ENCODE results near the gene METTL26.

METTL26 gene

DNA sequence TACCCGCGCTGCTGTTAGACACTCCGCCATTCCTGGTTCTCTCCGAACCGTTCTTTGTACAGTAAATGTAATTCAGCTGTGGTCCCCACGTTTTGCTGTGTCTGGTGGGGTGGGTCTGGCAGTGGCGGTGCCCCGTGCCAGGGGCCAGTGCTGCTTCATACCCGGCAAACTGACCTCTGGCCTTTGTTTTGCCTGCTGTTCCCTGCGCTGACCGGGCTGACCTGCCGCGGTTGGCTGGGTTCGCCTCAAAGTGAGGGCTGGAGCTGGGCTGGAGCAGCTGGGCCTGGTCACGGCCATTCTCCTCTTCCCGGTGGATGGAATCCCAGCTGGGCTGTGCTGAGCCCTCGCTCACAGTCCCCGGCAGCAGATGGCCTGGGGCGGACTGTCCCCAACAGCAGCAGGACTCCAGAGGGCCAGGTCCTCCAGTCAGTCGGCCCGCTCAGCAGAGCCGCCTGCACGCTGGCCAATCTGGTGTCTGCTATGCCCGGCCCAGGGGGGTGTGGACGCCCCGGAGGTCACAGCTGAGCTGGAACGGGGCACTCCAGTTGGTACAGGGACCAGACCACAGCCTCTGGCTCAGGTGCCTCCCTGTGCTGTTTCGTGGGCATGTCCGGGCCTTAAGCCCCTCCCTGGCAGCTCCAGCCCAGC, 6.8 kb downstream of the METTL26 start:
- in situ Hi-C loops (cut with HindIII; ENCODE audit: low sequenced_read_pairs): loop anchor here (25.0 kb wide), 1 partner anchor 92 kb away; the partner anchor contains the start of gene CAPN15

DNA sequence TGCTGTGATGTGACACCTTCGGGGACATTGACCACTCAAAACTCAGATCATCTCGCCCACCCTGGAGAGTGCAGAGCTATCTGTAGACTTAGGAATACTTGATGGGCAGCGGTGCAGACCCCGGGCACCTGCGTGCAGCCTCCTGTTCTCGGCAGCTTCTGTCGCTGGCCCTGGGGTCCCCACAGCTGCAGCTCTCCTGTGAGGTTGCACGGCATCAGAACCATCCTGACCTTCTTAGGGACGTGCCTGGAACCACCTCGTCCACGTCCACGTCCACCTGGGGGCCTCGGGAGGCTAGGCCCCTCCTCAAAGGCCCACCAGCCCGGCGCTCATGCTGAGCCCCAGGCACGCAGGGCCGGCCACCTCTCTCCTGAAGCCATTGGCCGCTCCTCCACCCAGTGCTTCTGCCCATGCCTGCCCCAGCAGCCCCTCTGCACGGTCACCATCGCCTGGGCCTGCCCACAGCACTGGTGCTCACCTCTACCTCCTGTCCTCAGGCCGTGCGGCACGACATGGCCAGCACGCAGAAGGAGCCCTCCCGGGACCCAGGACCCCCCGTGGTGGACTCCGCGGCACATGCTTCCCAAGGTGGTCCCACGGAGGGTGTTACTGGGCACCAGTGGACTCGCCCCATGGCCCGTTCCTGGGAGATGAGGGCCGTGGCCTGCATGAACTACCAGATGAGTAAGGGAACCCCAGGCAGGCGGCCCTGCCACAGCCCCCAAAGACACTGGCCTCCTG, 7.6 kb downstream of the METTL26 start:
- in situ Hi-C loops (cut with HindIII; ENCODE audit: low sequenced_read_pairs): loop anchor here (25.0 kb wide), 1 partner anchor 91 kb away; the partner anchor contains the start of gene CAPN15

DNA sequence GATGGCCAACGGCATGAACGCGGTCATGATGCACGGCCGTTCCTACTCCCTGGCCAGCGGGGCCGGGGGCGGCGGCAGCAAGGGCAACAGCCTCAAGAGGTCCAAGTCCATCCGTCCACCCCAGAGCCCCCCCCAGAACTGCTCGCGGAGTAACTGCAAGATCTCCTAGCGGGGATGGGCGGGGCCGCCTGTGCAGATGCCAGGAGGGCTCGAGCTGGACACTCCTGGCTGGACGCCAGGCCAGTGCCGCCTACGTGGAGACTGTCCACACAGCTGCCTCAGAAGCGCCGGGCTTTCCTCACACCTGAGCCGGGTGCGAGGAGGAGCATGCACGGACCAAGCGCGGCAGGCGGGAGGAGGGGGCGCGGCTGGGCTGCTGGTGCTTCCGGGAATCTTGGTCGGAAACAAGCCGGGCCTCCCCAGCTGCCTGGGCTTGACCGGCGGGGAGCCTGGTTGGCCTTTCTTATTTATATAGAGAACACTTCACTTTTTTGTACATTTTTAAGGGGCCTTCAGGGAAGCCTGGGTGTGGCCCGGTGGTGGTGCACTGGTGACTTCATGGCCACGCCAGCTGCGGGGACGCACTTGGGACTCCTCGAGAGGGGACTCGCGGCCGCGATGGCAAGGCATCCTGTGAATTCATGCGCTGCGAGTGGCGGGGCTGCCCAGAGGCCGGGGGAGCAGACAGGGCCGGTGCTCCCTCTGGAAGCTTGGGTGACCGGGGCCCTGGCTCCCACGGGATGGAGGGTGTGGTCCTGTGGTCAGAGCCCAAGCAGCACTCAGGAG, 8.5 kb downstream of the METTL26 start:
- in situ Hi-C loops (cut with HindIII; ENCODE audit: low sequenced_read_pairs): loop anchor here (25.0 kb wide), 1 partner anchor 90 kb away; the partner anchor contains the start of gene CAPN15

DNA sequence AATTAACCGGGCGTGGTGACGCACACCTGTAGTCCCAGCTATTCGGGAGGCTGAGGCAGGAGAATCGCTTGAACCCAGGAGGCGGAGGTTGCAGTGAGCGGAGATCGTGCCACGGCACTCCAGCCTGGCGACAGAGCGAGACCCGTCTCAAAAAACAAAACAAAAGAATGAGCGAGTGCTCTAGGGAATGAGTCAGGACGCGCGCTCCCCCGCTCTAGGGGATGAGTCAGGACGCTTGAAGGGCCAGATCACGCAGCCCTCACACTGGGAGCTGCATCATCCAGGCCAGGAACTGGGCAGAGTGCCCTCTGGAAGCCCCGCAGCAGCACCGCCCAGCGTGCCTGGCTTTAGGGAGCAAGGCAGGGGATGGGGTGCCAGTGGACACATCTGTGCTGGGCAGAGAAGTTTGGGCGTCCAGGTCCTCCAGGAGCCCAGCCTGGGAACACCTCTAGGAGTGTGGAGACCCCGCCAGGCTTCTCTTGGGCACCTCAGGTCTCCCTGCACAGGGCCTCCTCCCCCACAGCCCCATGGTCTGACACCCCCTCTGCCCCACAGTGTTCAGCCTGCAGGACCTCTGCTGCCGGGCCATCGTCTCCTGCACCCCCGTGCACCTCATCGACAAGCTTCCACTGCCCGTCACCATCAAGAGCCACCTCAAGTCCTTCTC, 9.2 kb downstream of the METTL26 start:
- in situ Hi-C loops (cut with HindIII; ENCODE audit: low sequenced_read_pairs): loop anchor here (25.0 kb wide), 1 partner anchor 90 kb away; the partner anchor contains the start of gene CAPN15

DNA sequence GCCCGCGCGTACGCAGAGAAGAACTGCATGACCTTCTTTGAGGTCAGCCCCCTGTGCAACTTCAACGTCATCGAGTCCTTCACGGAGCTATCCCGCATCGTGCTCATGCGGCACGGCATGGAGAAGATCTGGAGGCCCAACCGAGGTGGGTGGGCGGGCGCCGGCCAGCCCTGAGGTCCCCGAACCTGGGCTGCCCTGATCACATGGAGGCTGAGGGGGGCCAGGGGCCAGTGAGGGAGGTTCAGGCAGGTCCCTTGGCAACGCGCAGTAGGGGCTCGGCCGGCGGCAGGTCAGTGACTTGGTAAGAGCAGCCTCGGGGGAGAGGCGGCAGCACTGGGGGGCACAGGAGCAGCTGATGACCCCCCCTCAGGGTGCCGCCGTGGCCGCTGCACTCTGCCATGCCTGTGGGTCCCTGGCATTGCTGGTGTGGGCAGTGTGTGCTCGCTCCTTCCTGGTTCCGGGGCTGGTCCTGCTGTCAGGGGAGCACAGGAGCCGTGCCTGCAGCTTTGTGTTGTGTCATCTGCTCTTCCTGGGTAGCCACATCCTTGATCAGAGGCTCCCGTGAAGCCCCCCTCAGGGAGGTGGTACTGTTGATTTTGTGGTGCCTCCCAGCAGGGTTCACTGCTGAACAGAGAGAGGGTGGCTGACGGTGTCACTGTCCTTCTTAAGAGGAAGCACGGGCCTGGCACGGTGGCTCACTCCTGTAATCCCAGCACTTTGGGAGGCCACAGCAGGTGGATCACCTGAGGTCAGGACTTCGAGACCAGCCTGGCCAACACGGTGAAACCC, 9.9 kb downstream of the METTL26 start:
- in situ Hi-C loops (cut with HindIII; ENCODE audit: low sequenced_read_pairs): loop anchor here (25.0 kb wide), 1 partner anchor 89 kb away; the partner anchor contains the start of gene CAPN15

DNA sequence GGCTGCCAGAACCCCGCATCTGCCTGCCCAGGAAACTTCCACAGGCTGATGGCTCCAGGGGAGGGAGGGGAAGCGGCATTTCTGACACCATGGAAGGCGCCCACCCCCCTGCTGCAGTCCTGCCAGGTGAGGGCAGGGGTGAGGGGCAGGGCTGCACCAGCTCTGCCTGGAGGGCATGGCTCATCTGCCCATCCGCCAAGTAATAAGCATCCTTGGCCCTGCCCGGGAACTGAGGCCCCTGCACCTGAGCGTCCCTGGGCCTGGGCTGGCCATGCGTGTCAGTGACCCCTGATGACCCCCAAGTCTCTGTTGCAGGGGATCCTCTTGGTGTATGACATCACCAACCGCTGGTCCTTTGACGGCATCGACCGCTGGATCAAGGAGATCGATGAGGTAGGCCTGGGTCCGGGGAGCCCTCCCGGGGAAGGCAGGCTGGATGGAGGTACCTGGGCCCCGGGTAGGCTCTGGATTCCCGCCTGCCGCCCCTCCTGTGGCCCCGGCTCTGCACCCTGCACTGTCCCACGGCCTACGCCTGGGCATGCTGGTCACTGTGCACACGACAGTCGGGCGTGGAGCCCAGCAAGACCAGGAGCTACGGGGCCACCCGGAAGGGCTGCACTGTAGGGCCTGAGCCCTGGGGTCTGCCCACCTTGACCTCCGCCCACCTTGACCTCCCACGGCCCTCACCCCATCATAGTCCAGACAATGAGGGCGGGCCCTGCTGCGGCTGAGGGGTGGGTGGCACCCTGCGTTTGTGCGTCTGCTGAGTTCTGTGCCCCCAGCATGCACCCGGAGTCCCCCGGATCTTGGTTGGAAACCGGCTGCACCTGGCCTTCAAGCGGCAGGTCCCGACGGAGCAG, 10.8 kb downstream of the METTL26 start:
- in situ Hi-C loops (cut with HindIII; ENCODE audit: low sequenced_read_pairs): loop anchor here (25.0 kb wide), 1 partner anchor 88 kb away; the partner anchor contains the start of gene CAPN15

DNA sequence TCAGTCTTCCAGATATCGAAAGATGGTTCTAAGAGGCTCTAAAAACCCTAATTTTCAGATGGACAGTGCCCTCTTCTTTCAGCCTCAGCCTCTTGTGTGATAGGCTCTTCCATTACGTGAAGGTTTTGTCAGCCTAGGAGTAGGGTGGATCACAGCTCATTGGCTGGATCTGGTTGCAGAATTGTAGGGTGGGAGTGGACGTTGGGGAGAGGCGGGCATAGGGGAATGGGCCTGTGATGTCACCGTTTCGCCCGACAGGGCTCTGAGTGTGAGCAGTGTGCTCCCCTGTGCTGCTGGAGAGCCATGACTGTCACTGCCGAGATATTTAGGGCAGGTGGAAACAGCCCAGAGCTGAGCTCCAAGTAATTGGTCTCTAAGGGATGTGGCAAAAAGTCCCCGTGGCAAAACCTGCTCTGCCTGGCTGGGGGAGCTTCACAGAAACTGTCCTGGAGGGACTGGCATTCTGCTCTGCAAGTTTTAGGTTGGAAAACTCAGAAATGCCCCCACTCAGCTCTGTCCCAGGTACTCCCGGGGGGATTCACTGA, 11.5 kb downstream of the METTL26 start:
- in situ Hi-C loops (cut with HindIII; ENCODE audit: low sequenced_read_pairs): loop anchor here (25.0 kb wide), 1 partner anchor 87 kb away; the partner anchor contains the start of gene CAPN15

DNA sequence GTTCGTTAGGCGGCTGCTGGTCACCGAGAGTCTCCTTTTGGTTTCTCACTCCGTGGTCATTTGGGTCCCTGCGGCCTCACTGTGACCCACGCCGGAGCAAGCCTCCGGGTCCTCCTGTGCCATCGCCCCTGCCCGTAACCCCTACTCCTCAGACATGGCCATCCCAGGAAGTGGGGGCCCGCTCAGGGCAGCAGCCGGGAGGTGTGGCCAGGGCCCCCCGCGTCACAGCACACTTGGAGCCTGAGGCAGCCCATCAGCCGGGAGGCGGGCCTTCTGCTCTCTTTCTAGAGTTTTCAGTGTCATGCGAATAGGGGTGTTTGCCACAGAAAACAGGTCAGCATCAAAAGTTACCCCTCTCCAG, 13.2 kb downstream of the METTL26 start:
- in situ Hi-C loops (cut with HindIII; ENCODE audit: low sequenced_read_pairs): no loop called here

DNA sequence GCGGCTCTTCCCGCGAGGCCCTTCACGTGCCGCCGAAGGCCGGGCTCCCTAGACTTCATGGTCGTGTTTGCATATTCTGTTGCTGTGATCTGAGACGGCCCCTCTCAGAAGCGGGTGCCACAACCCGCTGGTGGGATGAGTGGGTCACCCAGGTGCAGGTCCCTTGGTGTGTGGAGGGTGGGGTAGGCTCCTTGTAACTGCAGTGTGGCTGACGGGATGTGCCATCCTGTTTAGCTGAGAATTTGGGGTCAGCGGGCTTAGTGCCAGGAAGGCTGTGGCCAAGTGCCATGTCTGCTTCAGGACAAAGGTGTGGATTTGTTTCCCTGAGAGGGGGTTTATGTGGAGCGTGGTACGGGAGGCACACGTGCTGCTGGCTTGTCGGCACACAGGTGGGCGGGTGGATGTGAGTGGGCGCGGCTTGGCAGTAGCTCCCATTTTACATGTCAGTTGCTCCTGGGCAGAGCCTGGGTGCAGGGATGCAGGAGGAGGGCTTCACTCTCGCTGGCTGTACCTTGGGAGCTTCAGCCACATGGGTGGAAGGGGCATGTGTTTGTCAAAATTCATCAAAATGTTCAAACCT, 14.5 kb downstream of the METTL26 start:
- in situ Hi-C loops (cut with HindIII; ENCODE audit: low sequenced_read_pairs): no loop called here

DNA sequence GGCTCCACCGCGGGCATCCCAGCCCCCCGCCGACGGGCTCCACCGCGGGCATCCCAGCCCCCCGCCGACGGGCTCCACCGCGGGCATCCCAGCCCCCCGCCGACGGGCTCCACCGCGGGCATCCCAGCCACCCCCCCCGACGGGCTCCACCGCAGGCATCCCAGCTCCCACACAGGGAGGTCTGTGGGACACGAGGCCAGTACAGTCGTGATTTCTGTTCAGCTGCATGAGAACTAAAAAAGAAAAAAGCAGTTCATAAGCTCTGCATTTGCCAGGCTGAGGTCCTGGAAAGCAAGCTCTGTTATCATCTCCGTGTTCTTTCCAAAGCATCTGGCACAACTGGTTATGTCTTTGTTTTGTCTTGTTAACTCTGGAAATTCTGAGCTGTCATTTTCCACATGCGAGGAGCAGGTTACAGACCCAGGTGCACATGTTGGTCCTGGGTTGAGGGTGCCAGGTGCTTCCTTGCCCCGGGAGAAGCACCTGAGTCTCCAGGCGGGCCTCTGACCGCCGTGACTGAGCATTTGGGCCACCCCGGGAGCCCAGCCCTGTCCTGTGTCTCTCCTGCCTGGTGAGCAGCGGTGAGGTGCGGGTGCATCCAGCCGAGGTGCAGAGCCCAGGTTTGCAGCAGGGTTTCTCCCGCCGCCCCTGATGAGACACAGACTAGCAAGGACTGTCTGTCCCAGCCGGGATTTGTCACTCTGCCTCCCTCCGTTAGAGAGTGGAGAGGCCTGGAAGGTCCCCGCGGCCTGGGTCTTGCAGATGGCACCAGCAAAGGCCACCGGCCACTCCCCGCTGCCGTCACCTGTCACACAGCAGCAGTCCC, 15.2 kb downstream of the METTL26 start:
- in situ Hi-C loops (cut with HindIII; ENCODE audit: low sequenced_read_pairs): no loop called here

DNA sequence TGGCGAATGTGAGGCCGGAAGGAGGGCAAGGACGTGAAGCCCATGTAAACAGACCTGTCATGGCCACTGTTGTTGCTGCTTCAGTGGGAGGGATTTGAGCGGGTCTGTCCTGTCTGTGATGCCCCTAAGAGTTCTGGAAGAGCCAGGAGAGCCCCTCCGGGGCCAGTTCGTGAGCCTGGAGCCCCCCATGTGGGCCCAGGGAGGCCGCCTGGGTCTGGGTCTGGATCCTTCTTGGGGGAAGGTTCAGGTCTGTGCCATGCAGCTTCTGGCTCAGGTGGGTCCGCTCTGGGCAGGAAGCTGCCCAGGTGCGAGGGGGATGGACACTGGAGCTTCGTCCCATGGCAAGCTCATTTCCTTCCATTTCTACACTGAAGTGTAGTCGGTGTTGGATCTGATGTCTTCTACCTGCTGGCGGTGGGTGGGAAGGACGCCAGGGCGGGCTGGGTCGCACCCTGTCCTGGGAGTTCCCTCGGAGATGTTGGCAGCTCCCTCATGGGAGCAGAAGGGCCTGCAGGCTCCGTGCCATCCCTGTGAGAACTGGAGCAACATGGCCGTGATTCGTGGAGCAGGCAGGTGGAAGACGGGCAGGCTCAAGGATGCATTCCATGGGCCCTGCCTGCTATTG, 16.5 kb downstream of the METTL26 start:
- in situ Hi-C loops (cut with HindIII; ENCODE audit: low sequenced_read_pairs): no loop called here

DNA sequence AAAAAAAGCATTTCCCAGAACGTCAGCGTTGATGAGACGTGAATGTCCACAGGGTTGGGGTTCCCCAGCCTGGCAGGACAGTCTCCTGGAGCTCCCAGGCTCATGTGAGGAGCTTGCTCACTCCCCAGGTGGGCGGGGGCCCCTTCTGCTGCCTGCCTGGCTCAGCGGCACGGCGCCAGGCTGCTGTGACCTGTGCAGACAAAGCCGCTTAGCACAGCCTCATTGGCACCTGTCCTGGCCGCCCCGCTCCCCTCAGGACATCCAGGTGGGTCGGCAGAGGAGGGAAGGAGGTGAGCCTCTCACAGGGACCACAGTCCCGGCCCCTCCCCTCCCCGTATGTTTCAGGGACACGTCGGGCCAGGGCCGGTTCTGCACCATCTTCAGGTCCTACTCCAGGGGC, 18.2 kb downstream of the METTL26 start:
- in situ Hi-C loops (cut with HindIII; ENCODE audit: low sequenced_read_pairs): no loop called here

DNA sequence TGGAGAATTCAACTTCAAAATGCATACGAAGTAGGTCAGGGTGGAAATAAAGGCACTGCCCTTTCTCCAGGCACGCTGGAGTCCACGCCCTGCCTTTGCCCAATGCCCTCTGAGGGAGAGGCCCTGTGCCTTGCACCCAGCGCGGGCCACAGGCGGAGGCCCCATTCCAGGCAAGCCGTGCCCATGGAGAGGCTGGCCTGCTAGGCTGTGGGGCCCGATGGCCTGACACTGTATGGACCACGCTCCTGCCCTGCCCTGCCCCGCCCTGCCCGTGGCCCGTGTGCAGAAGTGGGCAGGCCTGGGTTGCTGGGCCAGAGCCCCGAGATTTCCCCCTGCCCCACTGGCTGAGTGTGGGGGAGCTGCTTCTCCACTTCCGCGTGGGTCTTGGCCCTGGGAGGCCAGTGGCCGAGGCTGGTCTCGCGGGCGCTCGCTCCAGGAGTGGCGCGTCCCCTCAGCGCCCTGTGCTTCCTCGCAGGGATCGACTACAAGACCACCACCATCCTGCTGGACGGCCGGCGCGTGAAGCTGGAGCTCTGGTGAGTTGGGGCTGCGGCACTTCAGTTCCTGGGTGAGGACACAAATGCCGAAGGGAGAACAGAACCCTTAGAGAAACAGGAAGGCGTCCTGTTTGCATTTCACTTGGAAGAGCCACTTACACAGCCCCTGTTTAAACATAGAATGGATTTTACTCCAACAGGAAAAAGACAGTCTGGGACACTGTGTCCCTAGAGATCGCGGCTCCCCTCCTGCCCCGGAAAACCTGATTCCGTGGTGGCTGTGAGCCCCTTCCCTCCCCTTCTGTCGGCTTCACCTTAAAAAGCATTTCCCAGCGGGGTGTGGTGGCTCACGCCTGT, 19.1 kb downstream of the METTL26 start:
- in situ Hi-C loops (cut with HindIII; ENCODE audit: low sequenced_read_pairs): no loop called here

DNA sequence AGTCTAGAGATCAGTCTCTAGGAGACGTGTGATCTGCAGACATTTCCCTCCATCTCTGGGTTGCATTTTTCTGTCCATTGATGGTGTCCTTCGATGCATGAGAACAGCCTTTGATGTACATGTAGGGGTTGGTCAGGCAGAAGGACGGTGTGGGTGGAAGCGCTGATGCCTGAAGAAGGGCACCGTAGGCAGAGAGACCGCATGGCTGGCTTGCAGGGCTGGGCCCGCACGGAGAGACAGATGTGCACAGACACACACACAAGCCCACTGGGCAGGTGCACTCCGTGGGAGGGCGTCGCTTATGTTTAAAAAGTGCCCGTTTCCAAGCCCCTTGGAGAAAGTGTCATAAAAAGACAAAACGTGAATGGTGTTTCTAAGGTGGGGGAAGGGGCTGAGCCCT, 21.0 kb downstream of the METTL26 start:
- in situ Hi-C loops (cut with HindIII; ENCODE audit: low sequenced_read_pairs): no loop called here

DNA sequence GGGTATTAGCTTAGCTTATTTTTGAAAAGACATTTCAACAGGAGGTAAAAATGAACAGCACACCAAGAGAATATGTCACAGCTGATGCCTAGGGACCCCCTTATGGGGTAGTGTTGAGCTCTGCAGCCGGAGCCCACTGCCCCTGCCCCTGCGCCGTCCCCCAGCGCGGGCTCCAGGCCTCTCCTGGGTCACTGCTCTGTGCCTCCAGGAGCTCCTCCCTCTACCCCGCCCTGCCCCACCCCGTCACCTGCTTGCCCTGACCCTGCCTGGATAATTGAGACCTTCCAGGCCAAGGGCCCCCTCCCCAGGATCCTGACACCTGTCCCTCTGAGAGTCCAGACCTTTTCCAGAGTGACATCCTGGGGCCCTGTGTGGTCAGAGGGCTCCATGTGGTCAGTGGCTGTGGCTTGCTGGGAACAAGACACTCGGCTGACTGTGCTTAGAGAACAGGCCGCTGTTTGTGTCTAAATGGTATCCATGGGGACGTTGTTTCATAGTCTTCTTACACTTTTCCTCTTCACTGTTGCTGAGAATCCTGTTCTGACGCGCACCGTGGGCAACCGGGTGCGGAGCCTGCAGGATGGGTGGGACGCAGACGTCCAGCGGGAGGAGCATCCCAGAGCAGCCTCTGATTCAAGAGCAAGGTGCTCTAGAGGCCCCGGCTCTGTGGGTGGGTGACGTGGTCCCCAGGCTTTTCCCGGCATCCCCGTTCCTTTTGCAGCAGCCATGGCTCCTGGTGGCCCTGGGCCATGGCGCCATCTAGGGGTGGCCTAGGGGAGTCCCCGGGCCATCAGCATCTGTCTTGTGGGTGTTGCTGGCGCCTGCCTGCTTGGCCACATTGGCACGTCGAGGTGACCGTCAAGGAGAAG, 25.4 kb downstream of the METTL26 start:
- in situ Hi-C loops (cut with HindIII; ENCODE audit: low sequenced_read_pairs): no loop called here
